ENCODE measurements around the gene SCN8A. TPM values are rescaled to one million over a fixed set of nuclear protein-coding genes. Genes with fewer than 3 reads are reported as not detected.
A peak's percentile ranks its signal among the peaks of the same experiment; 100 is the strongest.

Gene SCN8A
- polyA plus RNA-seq, 1 experiment: 9.6 TPM

GRCh38 chr12:51773145-51773869 is 182.3 kb downstream of the SCN8A start:
- DNase-seq (ENCODE audit: low read depth, low spot score): peak; percentile 42
- peaks cover 11% of the 10 kb centered on the region for H3K9me3 ChIP-seq (ENCODE audit: control insufficient read depth, insufficient read depth, low read length)
- ChIA-PET POLR2A (interaction anchor here (0.7 kb wide), 1 partner anchor 123 kb away, joined by 6 read pairs; no protein-coding TSS in a partner anchor), CTCF (no interaction called here)
- H3K27me3 ChIP-seq (ENCODE audit: control insufficient read depth, insufficient read depth, low read length): no peaks in the 10 kb centered on the region
- no peak overlapping the region for H3K27ac ChIP-seq (ENCODE audit: low read depth, low read length)
- H3K4me3 ChIP-seq (ENCODE audit: low read depth, low read length): no peak overlapping the region
- TF ChIP-seq CTCF (IDR thresholded peaks at IDR 0.05; ENCODE audit: low read depth, low read length): no peak

GRCh38 chr12:51774933-51775332 is 183.9 kb downstream of the SCN8A start:
- H3K4me3 ChIP-seq (ENCODE audit: low read depth, low read length): no peak overlapping the region
- no peak for TF ChIP-seq CTCF (IDR thresholded peaks at IDR 0.05; ENCODE audit: low read depth, low read length)
- no peak for DNase-seq (ENCODE audit: low read depth, low spot score)
- no peak overlapping the region for H3K27ac ChIP-seq (ENCODE audit: low read depth, low read length)
- no peaks in the 10 kb centered on the region for H3K27me3 ChIP-seq (ENCODE audit: control insufficient read depth, insufficient read depth, low read length)
- ChIA-PET CTCF (no interaction called here), POLR2A (no interaction called here)
- peaks cover 11% of the 10 kb centered on the region for H3K9me3 ChIP-seq (ENCODE audit: control insufficient read depth, insufficient read depth, low read length)

- POLR2A ChIA-PET: no interaction called here
Observed at GRCh38 chr12:51777457-51777856, 186.4 kb downstream of the SCN8A start.

GRCh38 chr12:51777973-51778372 is 186.9 kb downstream of the SCN8A start:
- Histone ChIP-seq H3K27ac (ENCODE audit: low read depth, low read length) (no peak overlapping the region), H3K4me3 (ENCODE audit: low read depth, low read length) (no peak overlapping the region), H3K9me3 (ENCODE audit: control insufficient read depth, insufficient read depth, low read length) (peaks cover 11% of the 10 kb centered on the region), H3K27me3 (ENCODE audit: control insufficient read depth, insufficient read depth, low read length) (no peaks in the 10 kb centered on the region)
- ChIA-PET CTCF (no interaction called here), POLR2A (no interaction called here)
- no peak for TF ChIP-seq CTCF (IDR thresholded peaks at IDR 0.05; ENCODE audit: low read depth, low read length)
- no peak for DNase-seq (ENCODE audit: low read depth, low spot score)

More at GRCh38 chr12:51777457-51777856, 186.4 kb downstream of the SCN8A start:
- CTCF ChIA-PET: no interaction called here
- H3K4me3 ChIP-seq (ENCODE audit: low read depth, low read length): no peak overlapping the region
- DNase-seq (ENCODE audit: low read depth, low spot score): no peak
- peaks cover 11% of the 10 kb centered on the region for H3K9me3 ChIP-seq (ENCODE audit: control insufficient read depth, insufficient read depth, low read length)
- H3K27ac ChIP-seq (ENCODE audit: low read depth, low read length): no peak overlapping the region
- no peaks in the 10 kb centered on the region for H3K27me3 ChIP-seq (ENCODE audit: control insufficient read depth, insufficient read depth, low read length)
- TF ChIP-seq CTCF (IDR thresholded peaks at IDR 0.05; ENCODE audit: low read depth, low read length): no peak

- POLR2A ChIA-PET: no interaction called here
- H3K27me3 ChIP-seq (ENCODE audit: control insufficient read depth, insufficient read depth, low read length): no peaks in the 10 kb centered on the region
- no peak for DNase-seq (ENCODE audit: low read depth, low spot score)
- CTCF ChIA-PET: no interaction called here
- no peak for TF ChIP-seq CTCF (IDR thresholded peaks at IDR 0.05; ENCODE audit: low read depth, low read length)
- H3K4me3 ChIP-seq (ENCODE audit: low read depth, low read length): no peak overlapping the region
- H3K27ac ChIP-seq (ENCODE audit: low read depth, low read length): no peak overlapping the region
- no peaks in the 10 kb centered on the region for H3K9me3 ChIP-seq (ENCODE audit: control insufficient read depth, insufficient read depth, low read length)
Observed at GRCh38 chr12:51779876-51780275, 188.8 kb downstream of the SCN8A start.
